H9 (cell line): Measurements from ENCODE around the gene PPL. TPM values are rescaled to one million over a fixed set of nuclear protein-coding genes. Genes with fewer than 3 reads are reported as not detected.

Experiments used
- DNase-seq: peaks from one replicate; pipeline ENCODE4 v3.0.0-alpha.2; 2017
- H2AFZ ChIP-seq: one replicate; pipeline ENCODE4 v1.6.1; 2013; ENCODE audit warnings: mild to moderate bottlenecking, low read length, control low read depth, moderate library complexity
- H2AK5ac ChIP-seq: 2 replicates; pipeline ENCODE4 v1.6.1; 2013; ENCODE audit warnings: low read length, control low read depth, mixed read lengths; ENCODE audit not compliant: insufficient read length
- H2BK120ac ChIP-seq: one replicate; pipeline ENCODE4 v1.6.1; 2013; ENCODE audit warnings: low read depth, mild to moderate bottlenecking, low read length, control low read depth, inconsistent platforms; ENCODE audit not compliant: poor library complexity, severe bottlenecking
- H2BK12ac ChIP-seq: 2 replicates; pipeline ENCODE4 v1.6.1; 2013; ENCODE audit warnings: low read length, control low read depth, mixed read lengths, low read depth; ENCODE audit not compliant: insufficient read length
- H2BK15ac ChIP-seq: 2 replicates; pipeline ENCODE4 v1.6.1; 2013; ENCODE audit warnings: low read depth, low read length, control low read depth
- H2BK20ac ChIP-seq: one replicate; pipeline ENCODE4 v1.6.1; 2013; ENCODE audit warnings: low read depth, mild to moderate bottlenecking, low read length, control low read depth, inconsistent platforms; ENCODE audit not compliant: poor library complexity, severe bottlenecking
- H2BK5ac ChIP-seq: 2 replicates; pipeline ENCODE4 v1.6.1; 2013; ENCODE audit warnings: low read length, control low read depth, mixed read lengths; ENCODE audit not compliant: insufficient read length
- H3K14ac ChIP-seq: 2 replicates; pipeline ENCODE4 v1.6.1; 2013; ENCODE audit warnings: low read length, control low read depth; ENCODE audit not compliant: insufficient read depth
- H3K18ac ChIP-seq: 2 replicates; pipeline ENCODE4 v1.6.1; 2013; ENCODE audit warnings: low read depth, mild to moderate bottlenecking, mixed read lengths, low read length, control low read depth; ENCODE audit not compliant: insufficient read length
- H3K23ac ChIP-seq: 2 replicates; pipeline ENCODE4 v1.6.1; 2013; ENCODE audit warnings: low read length, control low read depth, mixed read lengths, low read depth; ENCODE audit not compliant: insufficient read length
- H3K23me2 ChIP-seq: 2 replicates; pipeline ENCODE4 v1.6.1; 2013; ENCODE audit warnings: low read depth, mild to moderate bottlenecking, mixed read lengths, low read length, control low read depth; ENCODE audit not compliant: insufficient read length, poor library complexity, severe bottlenecking
- H3K27ac ChIP-seq: 2 replicates; pipeline ENCODE4 v1.5.1; 2013; ENCODE audit warnings: low read length, control low read depth, mixed read lengths, low read depth; ENCODE audit not compliant: insufficient read length
- H3K27me3 ChIP-seq: 2 replicates; pipeline ENCODE4 v1.6.1; 2013; ENCODE audit warnings: low read length, control low read depth, inconsistent platforms; ENCODE audit not compliant: insufficient read depth
- H3K4ac ChIP-seq: 2 replicates; pipeline ENCODE4 v1.6.1; 2013; ENCODE audit warnings: low read depth, mild to moderate bottlenecking, control low read depth, inconsistent platforms, low read length, moderate library complexity
- H3K4me1 ChIP-seq: 2 replicates; pipeline ENCODE4 v1.6.1; 2013; ENCODE audit warnings: low read length, control low read depth, inconsistent platforms; ENCODE audit not compliant: insufficient read depth
- H3K4me2 ChIP-seq: 2 replicates; pipeline ENCODE4 v1.6.1; 2013; ENCODE audit warnings: low read length, control low read depth, mixed read lengths; ENCODE audit not compliant: insufficient read length, insufficient read depth
- H3K56ac ChIP-seq: 2 replicates; pipeline ENCODE4 v1.6.1; 2013; ENCODE audit warnings: low read depth, mild to moderate bottlenecking, mixed read lengths, low read length, control low read depth; ENCODE audit not compliant: insufficient read length
- H3K79me1 ChIP-seq: 2 replicates; pipeline ENCODE4 v1.6.1; 2013; ENCODE audit warnings: low read depth, mild to moderate bottlenecking, moderate library complexity, low read length, control low read depth, inconsistent platforms; ENCODE audit not compliant: insufficient read depth, poor library complexity, severe bottlenecking
- H3K79me2 ChIP-seq: 2 replicates; pipeline ENCODE4 v1.6.1; 2013; ENCODE audit warnings: low read length, control low read depth, inconsistent platforms; ENCODE audit not compliant: insufficient read depth
- H3K9ac ChIP-seq: 2 replicates; pipeline ENCODE4 v1.6.1; 2013; ENCODE audit warnings: low read length, control low read depth, mixed read lengths; ENCODE audit not compliant: insufficient read length; ENCODE audit errors: extremely low read depth
- H3K9me3 ChIP-seq: one replicate; pipeline ENCODE4 v1.6.1; 2013; ENCODE audit warnings: low read depth, low read length, inconsistent platforms; ENCODE audit not compliant: control insufficient read depth
- H3T11ph ChIP-seq: one replicate; pipeline ENCODE4 v1.6.1; 2013; ENCODE audit warnings: mild to moderate bottlenecking, low read length, control low read depth, inconsistent platforms
- H4K20me1 ChIP-seq: one replicate; pipeline ENCODE4 v1.6.1; 2013; ENCODE audit not compliant: control insufficient read depth, insufficient read length, insufficient read depth
- H4K5ac ChIP-seq: 2 replicates; pipeline ENCODE4 v1.6.1; 2013; ENCODE audit warnings: low read depth, mild to moderate bottlenecking, mixed read lengths, low read length, control low read depth; ENCODE audit not compliant: insufficient read length
- H4K8ac ChIP-seq: replicated peaks from 2 replicates; pipeline ENCODE4 v1.6.1; 2013; ENCODE audit warnings: low read length, control low read depth, mixed read lengths, low read depth; ENCODE audit not compliant: insufficient read length
- H4K91ac ChIP-seq: 2 replicates; pipeline ENCODE4 v1.6.1; 2013; ENCODE audit warnings: low read depth, mild to moderate bottlenecking, moderate library complexity, mixed read lengths, low read length, control low read depth; ENCODE audit not compliant: insufficient read length
- H3K27ac Mint-ChIP-seq, 3 experiments: 2 replicates in 2 of 3; 3 replicates in 1 of 3; pipeline ENCODE4 v1.8.0; 2020 to 2021; ENCODE audit warnings: mixed read lengths in 3 of 3, mild to moderate bottlenecking in 1 of 3, moderate library complexity in 1 of 3
- H3K27me3 Mint-ChIP-seq: 2 replicates; pipeline ENCODE4 v1.8.0; 2021; ENCODE audit warnings: low read depth, mild to moderate bottlenecking, moderate library complexity, mixed read lengths
- H3K36me3 Mint-ChIP-seq, 3 experiments: 2 replicates in 2 of 3; 3 replicates in 1 of 3; pipeline ENCODE4 v1.8.0; 2020 to 2021; ENCODE audit warnings: low read depth in 3 of 3, mixed read lengths in 3 of 3; ENCODE audit not compliant: insufficient read depth in 1 of 3
- H3K4me1 Mint-ChIP-seq, 2 experiments: 2 replicates each; pipeline ENCODE4 v1.8.0; 2020; ENCODE audit warnings: mixed read lengths in 2 of 2
- H3K4me3 Mint-ChIP-seq, 2 experiments: 2 replicates in 1 of 2; 3 replicates in 1 of 2; pipeline ENCODE4 v1.8.0; 2020 to 2021; ENCODE audit warnings: mild to moderate bottlenecking in 2 of 2, mixed read lengths in 2 of 2, moderate library complexity in 1 of 2
- H3K9me3 Mint-ChIP-seq, 2 experiments: 2 replicates in 1 of 2; 3 replicates in 1 of 2; pipeline ENCODE4 v1.8.0; 2020; ENCODE audit warnings: mild to moderate bottlenecking in 2 of 2, mixed read lengths in 2 of 2, moderate library complexity in 1 of 2
- WGBS: extraction: QIAGEN DNeasy Blood & Tissue Kit; methylation state at CpG from one replicate; pipeline ENCODE4 v1.1.7; 2013; ENCODE audit warnings: missing lambda C conversion rate, low lambda C conversion rate, mixed read lengths; ENCODE audit not compliant: insufficient read length; ENCODE audit errors: extremely low coverage; 5-methylcytosine and 5-hydroxymethylcytosine counted together
- total RNA-seq: library from RNA; stranded (reverse); gene quantifications from 2 replicates; pipeline ENCODE4 v1.2.1, GENCODE V29; 2021
- TF ChIP-seq, protein P1 (sequence below): fragments of 200-600 bp; sonication (generic); conservative IDR thresholded peaks from 3 replicates; pipeline ENCODE4 v1.8.0; 2021; ENCODE audit warnings: antibody characterized with exemption, mild to moderate bottlenecking

Gene PPL
- total RNA-seq, 1 experiment from 2014 or later: 29.2 TPM

DNA sequence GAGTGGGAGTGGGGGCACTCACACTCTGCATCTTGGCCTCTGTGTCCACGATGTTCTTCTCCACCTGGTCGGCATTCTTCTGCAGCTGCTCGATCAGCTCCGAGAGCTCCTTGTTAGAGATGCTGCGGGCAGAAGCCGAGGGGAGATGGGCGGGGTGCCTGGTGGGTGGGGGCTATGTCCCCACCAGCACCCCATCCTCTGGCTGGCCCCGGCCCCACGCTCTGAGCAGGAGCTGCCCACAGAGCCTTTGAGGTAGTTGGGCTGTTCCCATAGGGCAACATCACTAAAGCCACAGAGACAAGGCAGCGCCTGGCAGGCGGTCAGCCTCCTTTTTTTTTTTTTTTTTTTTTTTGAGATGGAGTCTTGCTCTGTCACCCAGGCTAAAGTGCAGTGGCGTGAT lies 26.1 kb downstream of the PPL start:
- H3K4me1 Mint-ChIP-seq: peaks cover 4 to 9% of the 10 kb centered on the region in 2 experiments
- no peak overlapping the region for H3K23ac ChIP-seq

More for the DNA sequence above, 26.1 kb downstream of the PPL start:
- H3K36me3 Mint-ChIP-seq: no peaks in the 10 kb centered on the region
- Histone ChIP-seq H3K27me3 (no peaks in the 10 kb centered on the region), H2AFZ (no peak overlapping the region), H3K4me2 (no peak overlapping the region), H3K79me2 (no peaks in the 10 kb centered on the region), H3K4ac (no peak overlapping the region), H2BK120ac (no peak overlapping the region), H2BK12ac (no peak overlapping the region), H4K20me1 (no peaks in the 10 kb centered on the region), H4K91ac (no peak overlapping the region), H3K9me3 (no peaks in the 10 kb centered on the region), H3K79me1 (no peaks in the 10 kb centered on the region), H3K27ac (no peak overlapping the region), H4K8ac (no peak overlapping the region), H2BK20ac (no peak overlapping the region), H3K4me1 (no peaks in the 10 kb centered on the region), H2BK15ac (no peak overlapping the region), H3K18ac (no peak overlapping the region), H3K23me2 (no peaks in the 10 kb centered on the region), H4K5ac (no peak overlapping the region), H3K56ac (no peak overlapping the region), H2BK5ac (no peak overlapping the region), H3T11ph (no peak overlapping the region), H2AK5ac (no peak overlapping the region), H3K14ac (no peak overlapping the region), H3K9ac (no peak overlapping the region)
- TF ChIP-seq, protein P1, sequence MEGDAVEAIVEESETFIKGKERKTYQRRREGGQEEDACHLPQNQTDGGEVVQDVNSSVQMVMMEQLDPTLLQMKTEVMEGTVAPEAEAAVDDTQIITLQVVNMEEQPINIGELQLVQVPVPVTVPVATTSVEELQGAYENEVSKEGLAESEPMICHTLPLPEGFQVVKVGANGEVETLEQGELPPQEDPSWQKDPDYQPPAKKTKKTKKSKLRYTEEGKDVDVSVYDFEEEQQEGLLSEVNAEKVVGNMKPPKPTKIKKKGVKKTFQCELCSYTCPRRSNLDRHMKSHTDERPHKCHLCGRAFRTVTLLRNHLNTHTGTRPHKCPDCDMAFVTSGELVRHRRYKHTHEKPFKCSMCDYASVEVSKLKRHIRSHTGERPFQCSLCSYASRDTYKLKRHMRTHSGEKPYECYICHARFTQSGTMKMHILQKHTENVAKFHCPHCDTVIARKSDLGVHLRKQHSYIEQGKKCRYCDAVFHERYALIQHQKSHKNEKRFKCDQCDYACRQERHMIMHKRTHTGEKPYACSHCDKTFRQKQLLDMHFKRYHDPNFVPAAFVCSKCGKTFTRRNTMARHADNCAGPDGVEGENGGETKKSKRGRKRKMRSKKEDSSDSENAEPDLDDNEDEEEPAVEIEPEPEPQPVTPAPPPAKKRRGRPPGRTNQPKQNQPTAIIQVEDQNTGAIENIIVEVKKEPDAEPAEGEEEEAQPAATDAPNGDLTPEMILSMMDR: no peak
- no peak overlapping the region for H3K27ac Mint-ChIP-seq
- DNase-seq: no peak
- H3K9me3 Mint-ChIP-seq: no peaks in the 10 kb centered on the region
- H3K4me3 Mint-ChIP-seq: no peak overlapping the region
- no CpG with 5 or more reads among the region's 12 CpGs for WGBS
- no peaks in the 10 kb centered on the region for H3K27me3 Mint-ChIP-seq
